Stimulated activated CD4-positive, alpha-beta T cell treated with anti-CD3 and anti-CD28 coated beads, Interleukin-15, amount 100 ng/mL, for 24 hours (primary cell): Measurements from ENCODE around the gene TBC1D4.
"Not testable (repeated sequence)": the region's sequence is repeated elsewhere in the genome, so short reads cannot be mapped to it uniquely, and the experiment has no call there.

Experiments
- DNase-seq: peaks from one replicate; pipeline ENCODE4 v3.0.0-alpha.2; 2020

TBC1D4 gene

DNA sequence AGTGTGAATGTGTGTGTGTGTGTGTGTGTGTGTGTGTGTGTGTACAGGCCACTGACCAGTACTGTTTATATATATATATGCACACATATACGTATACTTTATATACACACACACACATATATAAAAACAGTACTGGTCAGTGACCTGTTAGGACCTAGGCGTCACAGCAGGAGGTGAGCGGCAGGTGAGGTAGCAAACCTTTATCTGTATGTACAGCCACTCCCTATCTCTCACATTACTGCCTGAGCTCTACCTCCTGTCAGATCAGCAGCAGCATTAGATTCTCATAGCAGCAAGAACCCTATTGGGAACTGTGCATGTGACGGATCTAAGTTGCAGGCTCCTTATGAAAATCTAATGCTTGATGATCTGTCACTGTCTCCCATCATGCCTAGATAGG is 34.5 kb downstream of the TBC1D4 start:
- no peak for DNase-seq

DNA sequence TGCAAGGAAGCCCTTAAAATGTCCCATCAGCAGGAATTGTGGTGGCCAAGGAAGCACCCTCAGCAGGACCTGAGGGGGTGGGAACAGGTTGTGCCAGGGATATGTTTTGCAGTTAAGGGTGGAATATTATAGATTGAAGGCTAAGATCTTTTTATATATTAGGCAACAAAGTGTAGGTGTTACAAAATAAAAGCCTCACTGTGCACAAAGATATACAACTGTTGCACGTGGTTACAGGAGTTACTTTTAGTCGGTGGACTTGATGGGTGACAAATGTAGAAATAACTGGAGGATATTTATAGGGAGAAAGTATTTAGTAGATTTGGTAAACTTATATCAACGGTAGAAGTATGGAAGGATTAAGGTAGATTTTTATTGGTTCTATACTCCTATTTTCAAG is 35.1 kb downstream of the TBC1D4 start:
- no peak for DNase-seq

DNA sequence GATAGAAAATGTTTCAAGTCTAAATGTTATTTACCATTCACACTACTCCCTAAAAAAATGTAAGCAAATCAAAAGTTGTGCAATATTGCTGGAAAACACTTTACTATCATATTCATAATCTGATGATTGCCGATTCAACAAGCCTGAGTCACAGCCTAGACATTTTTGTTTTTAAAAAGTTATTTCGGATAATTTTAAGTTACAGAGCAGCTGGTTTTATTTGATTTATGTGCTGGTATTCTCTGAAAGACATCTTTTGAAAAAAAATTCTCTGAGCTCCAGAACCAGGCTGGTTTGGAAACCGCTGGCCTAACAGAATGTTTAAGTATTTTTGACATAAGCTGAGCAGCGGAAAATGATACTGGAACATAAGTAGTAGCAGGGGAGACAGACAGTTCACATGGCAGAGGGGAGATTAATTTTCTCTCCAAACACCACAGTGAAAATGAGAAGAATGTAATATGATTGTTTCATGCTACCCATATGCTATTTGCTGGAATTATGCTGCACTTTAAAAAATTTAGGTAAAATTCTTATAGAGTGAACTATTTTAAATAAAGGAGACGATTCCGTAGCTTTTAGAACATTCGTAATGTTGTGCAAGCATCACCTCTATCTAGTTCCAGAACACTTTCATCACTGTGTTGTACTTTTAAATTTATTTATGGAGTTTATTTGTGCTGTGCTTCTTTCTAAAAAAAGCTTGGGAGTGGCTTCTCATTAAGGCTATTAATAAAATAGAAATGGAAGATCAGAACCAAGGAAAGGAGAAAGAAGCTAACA is 36.1 kb downstream of the TBC1D4 start:
- no peak for DNase-seq

DNA sequence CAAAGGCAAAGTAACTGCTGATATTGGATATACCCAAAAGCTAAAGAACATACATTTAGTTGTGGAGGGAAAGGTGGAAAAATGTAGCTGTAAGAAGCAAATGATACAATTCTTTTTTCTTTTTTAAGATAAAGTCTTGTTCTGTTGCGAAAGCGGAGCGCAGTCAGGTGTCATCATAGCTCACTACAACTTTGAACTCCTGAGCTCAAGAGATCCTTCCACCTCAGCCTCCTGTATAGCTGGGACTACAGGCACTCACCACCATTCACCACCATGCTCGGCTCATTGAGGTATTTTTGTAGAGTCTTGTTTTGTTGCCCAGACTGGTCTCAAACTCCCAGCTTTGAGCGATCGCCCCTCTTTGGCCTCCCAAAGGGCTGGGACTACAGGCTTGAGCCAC is 38.0 kb downstream of the TBC1D4 start:
- DNase-seq, result no peak

DNA sequence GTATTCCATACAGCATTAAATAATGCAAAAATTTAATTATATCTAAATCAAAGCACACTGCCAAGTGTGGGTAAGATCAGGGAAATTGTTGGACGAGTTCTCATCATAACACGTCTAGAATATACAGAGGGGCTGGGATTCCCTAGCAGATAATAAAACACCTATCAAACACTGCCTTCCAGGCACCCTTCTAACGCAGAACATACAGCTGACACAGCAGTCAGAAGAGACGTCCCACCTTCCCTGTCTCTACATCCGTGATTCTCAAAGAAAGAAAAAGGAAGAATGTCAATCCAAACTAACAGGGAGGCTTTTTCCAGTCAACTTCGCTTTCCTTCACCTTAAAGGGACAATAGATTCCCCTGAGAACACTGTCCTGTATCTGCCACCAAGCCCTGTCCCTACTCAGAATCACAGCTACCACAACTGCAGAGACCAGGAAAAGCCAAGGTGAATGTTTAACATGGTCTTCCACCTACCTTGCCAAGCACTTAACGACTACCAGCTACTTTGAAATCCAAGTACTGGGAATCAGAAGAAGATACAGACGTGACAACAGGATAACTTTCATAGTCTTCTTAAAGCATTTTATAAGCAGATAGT is 38.5 kb downstream of the TBC1D4 start:
- no peak for DNase-seq

DNA sequence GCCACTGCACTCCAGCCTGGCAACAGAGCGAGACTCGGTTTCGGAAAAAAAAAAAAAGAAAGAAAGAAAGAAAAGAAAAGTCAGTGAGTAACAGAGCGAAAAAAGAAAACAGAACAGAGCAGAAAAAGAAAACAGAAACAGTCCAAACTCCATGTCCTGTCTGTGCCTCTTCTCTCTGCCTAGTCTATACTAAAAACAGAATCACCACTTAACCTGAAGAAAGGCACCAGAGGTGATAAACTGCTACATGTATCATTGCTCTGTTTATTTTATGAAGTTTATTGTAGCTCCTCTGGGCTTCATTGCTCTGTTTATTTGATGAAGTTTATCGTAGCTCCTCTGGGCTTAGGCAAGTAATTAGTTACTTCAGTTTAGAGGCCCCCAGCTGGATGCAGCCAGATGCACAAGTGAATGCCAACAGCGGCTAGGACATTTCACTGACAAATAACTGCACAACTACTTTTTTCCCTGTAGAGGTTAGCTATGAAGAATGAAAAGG is 39.2 kb downstream of the TBC1D4 start:
- no peak for DNase-seq

DNA sequence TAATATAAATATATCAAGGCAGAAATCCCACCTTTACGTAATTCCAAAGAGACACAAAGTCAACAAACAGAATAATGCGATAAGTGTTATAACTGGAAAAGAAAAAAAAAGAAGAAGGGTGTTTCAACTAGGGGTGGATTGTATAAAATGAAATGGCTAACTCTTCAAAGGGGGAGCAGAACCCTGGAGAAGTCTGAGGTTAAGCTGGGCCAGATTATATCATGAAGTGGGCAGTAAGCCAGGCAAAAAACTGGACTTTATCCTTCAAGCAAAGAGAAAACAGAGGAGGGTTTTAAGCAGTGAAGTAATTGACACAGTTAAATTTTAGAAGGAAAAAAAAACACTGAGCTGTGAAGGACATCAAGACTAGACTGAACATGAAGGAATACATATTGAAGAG is 41.9 kb downstream of the TBC1D4 start:
- no peak for DNase-seq

DNA sequence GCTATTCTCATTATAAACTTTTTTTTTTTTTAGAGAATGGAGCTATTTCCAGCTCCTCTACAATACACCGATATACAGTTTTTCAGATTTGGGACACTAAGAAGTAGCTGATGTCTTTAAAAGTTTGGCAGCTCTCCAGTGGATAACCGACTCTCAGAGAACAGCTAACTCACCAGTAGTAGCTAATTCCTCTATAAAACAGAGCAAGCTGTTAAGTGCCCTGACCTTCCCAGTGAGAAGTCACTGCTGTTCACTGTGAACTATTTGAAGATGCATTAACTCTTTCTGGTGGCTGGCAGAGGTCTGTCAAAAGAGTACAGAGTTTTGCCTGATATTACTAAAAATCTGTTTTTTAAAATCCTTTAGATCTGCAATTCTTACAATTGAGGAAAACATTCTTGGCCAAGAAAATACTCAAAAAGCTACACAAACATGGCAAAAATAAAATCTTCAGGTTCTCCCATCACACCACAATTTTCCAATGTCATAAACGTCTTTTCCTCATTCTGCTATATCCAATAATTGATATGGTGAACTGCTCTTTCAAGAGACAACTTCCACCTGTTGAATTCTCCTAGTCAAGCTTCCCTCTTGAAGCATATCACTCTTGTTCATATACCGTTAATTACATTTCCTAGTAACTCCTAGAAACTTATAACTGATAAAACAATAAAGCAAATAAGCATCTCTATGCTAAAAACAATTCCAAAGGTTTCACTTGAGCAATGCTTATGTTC is 44.2 kb downstream of the TBC1D4 start:
- no peak for DNase-seq

DNA sequence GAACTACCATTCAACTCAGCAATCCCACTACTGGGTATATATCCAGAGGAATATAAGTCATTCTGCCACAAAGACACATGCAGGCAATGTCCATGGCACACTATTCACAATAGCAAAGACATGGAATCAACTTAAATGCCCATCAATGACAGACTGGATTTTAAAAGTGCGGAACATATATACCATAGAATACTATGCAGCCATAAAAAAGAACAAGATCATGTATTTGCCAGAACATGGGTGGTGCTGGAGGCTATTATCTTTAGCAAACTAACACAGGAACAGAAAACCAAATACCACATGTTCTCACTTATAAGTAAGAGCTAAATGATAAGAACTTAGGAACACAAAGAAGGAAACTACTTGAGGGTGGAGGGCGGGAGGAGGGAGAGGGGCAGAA is 47.8 kb downstream of the TBC1D4 start:
- not testable (repeated sequence) for DNase-seq

DNA sequence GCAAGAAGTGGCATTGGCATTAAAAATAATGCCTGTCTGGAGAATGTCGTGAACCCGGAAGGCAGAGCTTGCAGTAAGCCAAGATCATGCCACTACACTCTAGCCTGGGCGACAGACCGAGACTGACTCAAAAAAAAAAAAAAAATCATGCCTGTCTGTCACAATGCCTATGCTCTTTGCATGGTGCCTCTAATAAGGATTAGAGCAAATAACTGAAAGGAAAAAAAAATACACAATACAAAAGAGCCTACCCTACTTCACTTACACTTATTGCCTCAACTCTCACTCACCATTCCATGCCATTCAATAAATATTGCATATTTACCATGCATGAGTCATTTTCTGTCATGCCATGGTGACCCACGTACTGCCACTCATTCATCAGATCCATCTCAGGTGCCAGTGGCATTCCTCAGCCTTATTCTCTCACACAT is 49.1 kb downstream of the TBC1D4 start:
- no peak for DNase-seq

DNA sequence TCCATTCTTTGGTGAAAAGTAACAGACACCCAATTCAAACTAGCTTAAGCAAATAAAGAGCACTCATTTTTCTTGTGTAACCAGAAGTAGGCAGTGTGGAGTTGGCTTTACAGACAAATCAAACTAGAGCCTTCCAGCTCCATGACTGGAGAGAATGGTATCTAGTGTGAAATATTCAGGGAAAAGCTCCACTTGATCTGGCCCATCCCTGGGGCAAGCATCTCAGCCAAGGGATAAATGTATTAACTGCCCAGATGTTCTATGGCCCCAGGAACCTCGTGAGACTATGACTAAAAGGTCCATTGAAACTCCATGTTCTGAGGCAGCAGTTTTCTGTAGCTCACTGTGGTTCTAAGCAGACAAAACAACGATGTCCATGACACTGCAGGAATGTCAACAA is 49.9 kb downstream of the TBC1D4 start:
- DNase-seq, result no peak

DNA sequence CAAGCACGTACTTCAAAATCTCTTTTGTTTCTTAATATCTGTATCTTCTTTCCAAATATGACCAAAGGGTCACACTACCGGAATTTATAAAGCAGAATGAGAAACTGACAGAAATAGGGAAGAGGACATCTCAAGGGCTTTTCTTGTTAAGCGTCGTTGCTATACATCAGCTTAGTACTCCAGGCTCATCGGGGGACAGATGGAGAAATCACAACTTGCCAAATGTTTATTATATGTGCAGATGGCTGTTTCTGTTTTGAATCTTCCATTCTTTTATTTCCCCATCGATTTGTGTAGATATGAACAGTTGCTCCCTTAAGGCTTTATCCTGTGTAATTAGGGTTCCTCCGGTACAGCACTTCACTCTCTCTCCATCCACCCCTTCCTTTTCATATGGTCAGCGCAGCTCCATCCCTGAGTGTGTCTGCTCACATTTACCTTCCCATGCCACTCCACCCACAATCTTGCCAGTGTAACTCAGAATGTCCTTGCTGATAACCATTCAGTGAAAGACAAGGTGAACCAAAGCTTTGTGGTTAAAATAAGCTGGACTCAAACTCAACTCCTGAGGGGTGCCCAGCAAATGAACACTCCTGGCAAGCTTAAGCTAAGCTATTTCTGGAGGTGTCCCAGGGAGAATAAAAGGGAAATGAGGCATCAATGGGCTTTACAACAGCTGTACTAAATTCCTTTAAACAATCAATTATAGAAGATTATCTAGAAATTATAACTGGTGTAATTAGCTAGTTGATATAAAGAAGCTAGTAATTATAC is 51.3 kb downstream of the TBC1D4 start:
- DNase-seq, result no peak

DNA sequence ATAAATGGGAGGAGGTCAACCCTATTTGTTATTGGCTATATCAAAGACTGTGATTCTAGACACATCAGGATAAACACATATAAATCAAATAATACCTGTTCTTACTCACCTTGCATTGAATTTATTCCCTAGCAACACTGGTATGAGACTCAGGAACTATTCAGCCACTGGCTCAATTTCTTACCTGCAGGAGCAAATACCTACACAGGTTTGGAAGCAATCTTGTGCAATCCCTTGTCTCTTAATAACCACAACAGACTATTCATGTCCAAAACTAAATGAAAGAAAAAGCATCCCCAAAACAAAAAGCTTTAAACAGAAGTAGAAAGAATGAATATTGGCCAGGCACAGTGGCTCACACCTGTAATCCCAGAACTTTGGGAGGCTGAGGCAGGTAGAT is 55.5 kb downstream of the TBC1D4 start:
- no peak for DNase-seq

DNA sequence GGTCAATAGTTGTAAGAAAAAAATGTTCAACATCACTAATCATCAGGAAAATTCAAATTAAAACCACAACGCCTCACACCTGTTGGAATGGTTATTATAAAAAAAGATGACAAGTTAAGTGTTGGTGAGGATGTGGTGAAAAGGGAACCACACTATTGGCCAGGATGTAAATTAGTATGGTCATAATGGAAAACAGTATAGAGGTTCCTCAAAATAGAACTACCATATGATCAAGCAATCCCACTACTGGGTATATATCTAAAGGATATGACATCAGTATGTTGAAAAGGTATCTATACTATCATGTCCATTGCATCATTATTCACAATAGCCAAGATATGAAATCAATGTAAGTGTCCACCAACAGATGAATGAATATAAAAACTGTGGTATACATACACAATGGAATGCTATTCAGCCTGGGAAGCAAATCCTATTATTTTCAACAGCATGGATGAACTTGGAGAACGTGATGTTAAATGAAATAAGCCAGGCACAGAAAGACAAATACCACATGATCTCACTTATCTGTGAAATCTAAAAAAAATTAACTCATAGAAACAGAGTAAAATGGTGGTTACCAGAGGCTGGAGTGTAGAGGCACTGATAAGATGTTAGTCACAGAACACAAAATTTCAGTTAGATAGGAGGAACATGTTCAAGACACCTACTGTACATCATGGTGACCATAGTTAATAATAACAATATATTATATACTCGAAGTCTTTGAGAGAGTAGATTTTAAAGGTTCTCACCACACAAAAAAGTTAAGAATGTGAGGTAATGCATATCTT is 56.6 kb downstream of the TBC1D4 start:
- DNase-seq, result no peak

DNA sequence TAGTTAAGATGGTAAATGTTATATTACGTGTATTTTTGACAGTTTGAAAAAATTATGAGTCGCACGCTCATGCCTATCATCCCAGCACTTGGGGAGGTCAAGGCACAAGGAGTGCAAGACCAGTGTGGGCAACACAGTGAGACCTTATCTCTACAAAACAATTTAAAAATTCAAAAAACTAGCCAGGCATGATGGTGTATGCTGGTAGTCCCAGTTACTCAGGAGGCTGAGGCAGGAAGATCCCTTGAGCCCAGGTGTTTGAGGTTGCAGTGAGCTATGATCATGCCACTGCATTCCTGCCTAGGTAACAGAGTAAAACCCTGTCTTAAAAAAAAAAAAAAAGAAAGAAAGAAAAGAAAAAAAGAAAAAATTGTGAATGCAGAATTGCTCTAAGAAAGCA is 58.0 kb downstream of the TBC1D4 start:
- DNase-seq, result no peak

DNA sequence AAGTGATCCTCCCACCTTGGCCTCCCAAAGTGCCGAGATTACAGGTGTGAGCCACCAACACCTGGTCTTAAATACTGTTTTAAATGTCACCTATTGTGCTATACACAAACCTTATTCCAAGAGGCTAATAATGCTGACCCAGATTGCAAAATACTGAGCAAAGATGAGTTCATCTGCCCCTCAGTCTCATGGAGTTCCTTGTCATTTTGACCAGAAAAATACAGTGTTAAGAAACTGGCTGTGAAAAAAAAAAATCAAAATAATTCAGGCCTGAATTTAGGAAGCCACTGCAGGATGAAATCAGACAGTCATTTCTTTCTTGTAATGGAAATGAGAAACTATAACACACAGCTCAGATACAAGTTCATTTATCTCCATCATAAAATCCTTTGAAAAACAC is 59.9 kb downstream of the TBC1D4 start:
- DNase-seq, result no peak

DNA sequence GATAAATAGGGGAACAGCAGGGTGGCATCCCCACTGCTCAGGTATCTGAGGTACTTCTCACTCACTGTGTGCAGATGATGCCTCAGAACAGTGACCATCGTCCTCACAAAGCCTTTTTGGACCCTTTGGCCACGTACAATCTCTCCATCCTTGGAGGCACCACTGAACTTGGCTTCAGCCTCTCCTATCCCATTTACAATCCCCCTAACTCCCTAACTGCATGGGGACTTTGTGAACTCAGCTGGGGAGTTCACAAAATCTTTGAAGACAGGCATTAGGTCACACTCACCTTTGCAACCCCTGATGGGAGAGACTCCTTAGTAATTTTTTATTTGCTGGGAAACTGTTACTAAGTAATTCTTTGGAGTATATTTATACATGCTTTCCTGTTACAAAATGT is 60.8 kb downstream of the TBC1D4 start:
- no peak for DNase-seq

DNA sequence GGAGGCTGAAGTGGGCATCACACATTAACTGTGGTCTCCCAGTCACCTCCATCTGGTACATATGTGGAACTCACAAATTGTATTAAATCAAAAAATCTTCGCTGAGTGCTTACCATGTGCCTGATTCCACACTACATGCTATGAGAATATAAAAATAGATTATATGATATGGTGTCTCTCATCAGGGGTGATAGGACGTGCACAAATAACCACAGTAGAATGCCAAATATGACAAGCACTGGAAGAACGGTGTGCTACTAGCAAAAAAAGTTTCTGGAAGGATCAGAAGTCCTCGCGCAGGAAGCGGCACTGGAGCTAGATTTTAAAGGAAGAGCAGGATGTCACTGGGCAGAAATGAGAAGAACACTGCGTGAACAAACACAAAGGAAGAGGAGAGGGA is 62.3 kb downstream of the TBC1D4 start:
- DNase-seq, result no peak

DNA sequence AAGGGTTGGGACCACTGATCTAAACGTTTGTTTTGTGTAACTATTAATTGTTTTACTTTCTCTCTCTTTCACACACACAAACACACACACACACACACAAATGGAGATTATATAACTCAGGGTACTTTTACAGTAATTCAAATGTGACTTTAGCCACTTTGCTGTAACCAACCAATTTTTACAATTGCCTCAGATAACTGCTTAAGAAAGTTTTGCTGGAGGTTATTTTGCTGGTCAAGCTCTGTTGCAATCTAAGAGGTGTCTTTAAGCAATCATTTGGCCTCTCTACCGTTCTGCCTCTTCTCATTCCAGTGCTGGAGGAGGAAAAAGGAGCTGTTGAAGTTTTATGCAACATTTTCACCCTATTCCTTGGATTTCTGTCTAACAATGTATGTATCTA is 63.0 kb downstream of the TBC1D4 start:
- no peak for DNase-seq

DNA sequence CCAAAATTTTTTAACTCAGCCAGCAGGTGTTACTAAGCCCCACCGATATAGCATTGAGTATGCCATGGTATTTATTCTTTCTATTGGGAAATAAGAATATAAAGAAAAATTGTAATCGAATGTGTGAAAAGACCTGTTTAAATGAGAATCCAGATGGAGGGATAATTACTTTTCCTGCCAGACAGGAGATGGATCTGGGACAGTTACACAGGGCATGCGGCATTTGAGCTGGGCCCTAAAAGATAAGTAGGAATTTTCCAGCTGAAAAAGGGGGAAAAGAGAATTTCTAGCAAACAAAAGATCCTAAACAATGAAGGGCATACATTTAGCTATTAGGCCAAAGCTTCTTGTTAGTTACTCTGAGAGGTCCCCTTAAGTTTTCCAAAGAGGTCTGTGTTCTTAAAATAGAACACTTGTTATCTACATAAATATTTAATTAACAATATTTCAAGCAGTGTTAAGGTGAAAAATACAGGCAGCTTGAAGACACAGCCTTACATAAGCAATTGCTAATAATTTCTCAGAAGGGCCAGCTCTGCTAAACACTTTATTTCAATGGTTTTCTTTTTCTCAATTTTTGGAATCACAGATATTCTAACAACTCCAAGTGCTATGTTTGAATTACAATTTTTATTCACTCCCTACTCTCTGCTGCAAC is 63.7 kb downstream of the TBC1D4 start:
- DNase-seq, result no peak

DNA sequence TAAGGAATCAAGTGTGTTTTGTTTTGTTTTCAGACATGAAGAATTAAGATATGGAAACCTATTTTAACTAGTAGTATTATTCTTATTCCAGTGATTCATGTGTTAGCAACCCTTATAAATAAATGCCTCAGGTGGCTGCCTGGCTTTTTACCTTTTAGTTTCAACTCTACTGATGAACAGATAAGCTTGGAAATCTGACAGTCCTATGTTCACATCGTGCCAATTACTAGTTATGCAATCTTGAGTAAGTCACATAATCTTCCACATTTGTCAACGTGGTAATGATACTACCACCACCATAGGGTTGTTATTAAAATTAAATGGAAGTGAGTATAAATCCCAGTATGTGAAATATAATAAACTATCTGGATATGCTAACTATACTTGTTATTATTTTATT is 64.3 kb downstream of the TBC1D4 start:
- no peak for DNase-seq

DNA sequence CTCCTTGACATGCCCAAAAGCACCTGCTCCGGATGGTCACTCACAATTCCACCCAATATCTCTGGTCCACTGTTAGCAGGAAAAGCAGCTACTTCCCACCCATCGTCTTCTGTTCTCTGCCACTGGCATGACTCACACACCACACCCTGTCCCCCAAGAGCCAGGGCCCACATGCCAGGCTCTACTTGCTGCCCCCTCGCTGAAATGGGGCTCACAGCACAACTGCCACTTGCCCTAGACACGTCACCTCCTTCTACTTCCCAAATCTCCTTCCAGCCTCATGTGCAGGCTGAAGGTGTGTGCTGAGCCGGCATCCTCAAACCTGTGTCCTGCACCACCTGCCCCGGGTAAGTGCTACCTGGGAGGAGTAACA is 65.0 kb downstream of the TBC1D4 start:
- DNase-seq, result no peak
